NCI-H524 treated with DMSO at 0.1 percent for 48 hours (cell line): ENCODE data around the gene TAS2R43.
"Not testable (repeated sequence)": the region's sequence is repeated elsewhere in the genome, so short reads cannot be mapped to it uniquely, and the experiment has no call there.

Source experiments
- DNase-seq: peaks from one replicate; lab custom pipeline; 2025; lab: John Stamatoyannopoulos, UW

TAS2R43 gene

GRCh38 chr12:11059784-11060183 lies 32.3 kb downstream of the TAS2R43 start:
- DNase-seq: no peak

GRCh38 chr12:11059041-11059440 lies 33.1 kb downstream of the TAS2R43 start:
- DNase-seq: no peak

DNA sequence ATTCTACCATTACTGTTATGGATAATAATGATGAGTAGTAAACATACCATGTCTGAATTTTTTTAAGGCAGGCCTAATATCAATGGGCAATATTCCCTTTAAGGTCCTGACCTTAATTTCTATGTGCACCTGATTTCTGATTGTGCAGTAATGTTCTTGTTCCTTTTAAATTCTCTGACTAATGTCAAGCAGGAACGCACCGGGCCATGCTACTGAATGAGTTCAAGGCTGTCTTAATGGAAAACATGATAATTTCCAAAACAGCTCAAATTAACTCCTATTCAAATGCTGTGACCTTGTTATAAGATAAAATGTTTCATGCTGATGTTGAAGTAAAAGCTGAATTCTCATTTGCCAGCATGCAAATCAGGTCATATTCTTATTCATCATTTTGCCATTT lies 36.8 kb downstream of the TAS2R43 start:
- DNase-seq: no peak

DNA sequence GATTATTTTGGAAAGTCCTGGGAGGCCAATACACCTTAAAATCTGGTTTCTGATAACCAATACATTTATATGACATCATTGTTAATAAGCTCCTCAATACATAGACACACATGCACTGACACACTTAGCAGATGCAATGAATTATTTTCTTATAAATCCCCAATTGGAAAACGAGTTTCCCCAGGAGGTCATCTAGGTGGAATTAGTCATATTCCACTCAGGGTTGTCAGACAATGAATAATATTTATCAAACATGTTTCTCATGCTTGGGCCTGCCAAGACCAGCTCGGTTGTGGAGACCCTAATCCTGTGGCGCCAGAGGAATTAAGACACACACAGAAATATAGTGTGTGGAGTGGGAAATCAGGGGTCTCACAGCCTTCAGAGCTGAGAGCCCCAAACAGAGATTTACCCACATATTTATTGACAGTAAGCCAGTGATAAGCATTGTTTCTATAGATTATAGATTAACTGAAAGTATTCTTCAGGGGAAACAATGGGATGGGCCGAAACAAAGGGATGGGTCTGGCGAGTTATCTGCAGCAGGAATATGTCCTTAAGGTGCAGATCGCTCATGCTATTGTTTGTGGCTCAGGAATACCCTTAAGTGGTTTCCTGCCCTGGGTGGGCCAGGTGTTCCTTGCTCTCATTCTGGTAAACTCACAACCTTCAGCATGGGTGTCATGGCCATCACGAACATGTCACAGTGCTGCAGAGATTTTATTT lies 42.1 kb downstream of the TAS2R43 start:
- DNase-seq: not testable (repeated sequence)

DNA sequence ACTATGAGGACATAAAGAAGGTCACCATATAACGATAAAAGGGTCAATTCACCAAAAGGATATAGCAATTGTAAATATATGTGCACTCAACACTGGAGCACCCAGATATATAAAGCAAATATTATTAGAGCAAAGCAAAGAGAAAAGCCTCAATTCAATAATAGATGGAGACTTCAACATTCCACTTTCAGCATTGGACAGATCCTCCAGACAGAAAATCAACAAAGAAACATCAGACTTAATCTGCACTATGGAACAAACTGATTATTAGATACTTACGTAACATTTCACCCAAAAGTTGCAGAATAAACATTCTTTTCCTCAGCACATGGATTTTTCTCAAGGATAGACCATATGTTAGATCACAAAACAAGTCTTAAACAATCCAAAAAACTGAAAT lies 50.7 kb downstream of the TAS2R43 start:
- not testable (repeated sequence) for DNase-seq
